ENCODE data around the gene WWOX.
A peak's percentile ranks its signal among the peaks of the same experiment; 100 is the strongest.

WWOX gene

DNA sequence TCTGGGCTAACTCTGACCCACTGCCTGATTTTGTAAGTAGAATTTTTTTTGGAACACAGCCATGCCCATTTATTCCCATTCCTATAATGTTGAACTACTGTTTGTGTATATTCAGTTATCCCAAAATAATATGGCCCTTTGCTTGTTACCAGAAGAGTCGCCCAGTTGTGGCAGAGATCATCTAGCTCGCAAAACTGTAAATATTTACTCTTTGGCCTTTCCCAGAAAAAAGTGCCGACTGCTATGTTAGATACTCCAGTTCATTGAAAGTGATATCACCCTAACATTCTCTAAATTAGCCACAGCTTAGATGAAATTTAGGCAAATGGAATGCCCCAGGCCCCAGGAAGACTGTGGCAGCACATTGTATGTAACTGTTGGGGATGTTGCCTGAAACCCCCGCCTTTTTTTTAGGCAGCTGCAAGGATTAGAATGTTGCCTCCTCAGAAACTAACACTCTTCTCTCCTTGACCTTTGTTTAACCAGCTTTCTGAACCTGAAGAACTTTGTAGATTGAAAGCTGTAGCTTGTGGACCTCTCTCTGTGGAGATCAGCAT, 19.1 kb downstream of the WWOX start:
- TF ChIP-seq, protein P1, sequence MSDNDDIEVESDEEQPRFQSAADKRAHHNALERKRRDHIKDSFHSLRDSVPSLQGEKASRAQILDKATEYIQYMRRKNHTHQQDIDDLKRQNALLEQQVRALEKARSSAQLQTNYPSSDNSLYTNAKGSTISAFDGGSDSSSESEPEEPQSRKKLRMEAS (IDR thresholded peaks at IDR 0.05; ENCODE audit: low read depth, low read length), result no peak
- TF ChIP-seq POLR2A (IDR thresholded peaks at IDR 0.05; ENCODE audit: extremely low read depth, insufficient read length) (no peak), MYC (IDR thresholded peaks at IDR 0.05; ENCODE audit: low read depth, low read length) (no peak)
- TF ChIP-seq, protein P2, sequence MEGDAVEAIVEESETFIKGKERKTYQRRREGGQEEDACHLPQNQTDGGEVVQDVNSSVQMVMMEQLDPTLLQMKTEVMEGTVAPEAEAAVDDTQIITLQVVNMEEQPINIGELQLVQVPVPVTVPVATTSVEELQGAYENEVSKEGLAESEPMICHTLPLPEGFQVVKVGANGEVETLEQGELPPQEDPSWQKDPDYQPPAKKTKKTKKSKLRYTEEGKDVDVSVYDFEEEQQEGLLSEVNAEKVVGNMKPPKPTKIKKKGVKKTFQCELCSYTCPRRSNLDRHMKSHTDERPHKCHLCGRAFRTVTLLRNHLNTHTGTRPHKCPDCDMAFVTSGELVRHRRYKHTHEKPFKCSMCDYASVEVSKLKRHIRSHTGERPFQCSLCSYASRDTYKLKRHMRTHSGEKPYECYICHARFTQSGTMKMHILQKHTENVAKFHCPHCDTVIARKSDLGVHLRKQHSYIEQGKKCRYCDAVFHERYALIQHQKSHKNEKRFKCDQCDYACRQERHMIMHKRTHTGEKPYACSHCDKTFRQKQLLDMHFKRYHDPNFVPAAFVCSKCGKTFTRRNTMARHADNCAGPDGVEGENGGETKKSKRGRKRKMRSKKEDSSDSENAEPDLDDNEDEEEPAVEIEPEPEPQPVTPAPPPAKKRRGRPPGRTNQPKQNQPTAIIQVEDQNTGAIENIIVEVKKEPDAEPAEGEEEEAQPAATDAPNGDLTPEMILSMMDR (IDR thresholded peaks at IDR 0.05; ENCODE audit: low read depth, low read length), result no peak

DNA sequence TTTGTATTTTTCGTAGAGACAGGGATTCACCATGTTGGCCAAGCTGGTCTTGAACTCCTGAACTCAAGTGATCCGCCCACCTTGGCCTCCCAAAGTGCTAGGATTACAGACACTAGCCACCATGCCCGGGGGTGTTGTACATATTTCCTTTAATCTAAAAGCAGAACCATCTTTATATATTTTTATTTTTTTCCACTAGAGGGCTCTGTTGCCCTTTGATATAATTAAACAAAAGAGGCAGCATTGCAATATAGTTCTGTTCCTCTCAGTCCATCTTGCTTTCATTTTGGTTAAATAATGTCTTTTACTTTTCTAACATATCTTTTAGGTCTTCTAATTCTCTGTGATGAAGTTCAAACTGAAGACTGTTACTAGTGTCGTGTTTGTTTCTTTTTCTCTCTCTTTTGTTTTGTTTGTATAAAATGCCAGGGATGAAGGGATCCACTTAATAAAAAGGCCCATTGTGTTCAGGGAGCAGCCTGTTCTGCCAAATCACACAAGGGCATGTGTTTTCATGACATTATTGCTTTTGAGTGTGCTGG, 23.4 kb downstream of the WWOX start:
- peak; percentile 62 for DNase-seq (ENCODE audit: low read depth)
- no peak for TF ChIP-seq POLR2A (IDR thresholded peaks at IDR 0.05; ENCODE audit: extremely low read depth, insufficient read length)
- TF ChIP-seq, protein P2 (IDR thresholded peaks at IDR 0.05; ENCODE audit: low read depth, low read length), result no peak
- TF ChIP-seq, protein P1 (IDR thresholded peaks at IDR 0.05; ENCODE audit: low read depth, low read length), result no peak
- TF ChIP-seq MYC (IDR thresholded peaks at IDR 0.05; ENCODE audit: low read depth, low read length), result no peak
- no peak overlapping the region for H3K4me3 ChIP-seq (ENCODE audit: low read depth, low read length)

More for the DNA sequence above, 19.1 kb downstream of the WWOX start:
- no peak overlapping the region for H3K4me3 ChIP-seq (ENCODE audit: low read depth, low read length)
- no peak for DNase-seq (ENCODE audit: low read depth)

DNA sequence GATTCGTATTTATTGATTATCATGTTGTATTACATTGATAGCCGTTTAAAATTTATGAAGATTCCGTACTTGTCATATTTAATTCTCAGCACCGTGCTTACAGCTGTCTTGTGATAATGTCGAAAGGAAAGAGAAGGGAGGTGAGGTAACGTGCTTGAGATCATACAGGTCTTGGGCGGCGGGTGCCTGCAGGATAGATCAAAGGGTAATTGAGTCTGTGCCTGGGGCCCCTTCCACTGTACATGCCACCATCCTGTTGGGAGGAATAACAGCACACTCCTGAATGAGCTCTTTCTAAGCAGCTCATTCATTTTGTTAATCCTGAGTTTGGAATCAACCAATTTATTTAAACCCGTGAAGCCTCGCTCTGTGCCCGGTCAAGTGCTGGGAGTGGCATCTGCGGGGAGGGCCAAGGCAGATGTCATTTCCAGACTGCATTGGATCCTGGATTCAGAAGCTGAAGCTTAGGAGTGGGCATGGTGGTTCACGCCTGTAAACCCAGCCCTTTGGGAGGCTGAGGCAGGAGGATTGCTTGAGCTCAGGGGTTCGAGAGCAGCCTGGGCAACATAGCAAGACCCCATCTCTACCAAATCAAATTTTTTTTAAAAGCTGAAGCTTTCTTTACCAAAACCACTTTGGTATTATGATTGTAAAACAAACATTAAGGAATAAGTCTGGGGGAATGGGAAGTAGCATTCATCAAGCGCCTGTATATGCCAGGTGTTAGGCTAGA, 25.8 kb downstream of the WWOX start:
- TF ChIP-seq POLR2A (IDR thresholded peaks at IDR 0.05; ENCODE audit: extremely low read depth, insufficient read length) (no peak), MYC (IDR thresholded peaks at IDR 0.05; ENCODE audit: low read depth, low read length) (no peak)
- TF ChIP-seq, protein P2 (IDR thresholded peaks at IDR 0.05; ENCODE audit: low read depth, low read length), result no peak
- TF ChIP-seq, protein P1 (IDR thresholded peaks at IDR 0.05; ENCODE audit: low read depth, low read length), result no peak
- DNase-seq (ENCODE audit: low read depth), result no peak

DNA sequence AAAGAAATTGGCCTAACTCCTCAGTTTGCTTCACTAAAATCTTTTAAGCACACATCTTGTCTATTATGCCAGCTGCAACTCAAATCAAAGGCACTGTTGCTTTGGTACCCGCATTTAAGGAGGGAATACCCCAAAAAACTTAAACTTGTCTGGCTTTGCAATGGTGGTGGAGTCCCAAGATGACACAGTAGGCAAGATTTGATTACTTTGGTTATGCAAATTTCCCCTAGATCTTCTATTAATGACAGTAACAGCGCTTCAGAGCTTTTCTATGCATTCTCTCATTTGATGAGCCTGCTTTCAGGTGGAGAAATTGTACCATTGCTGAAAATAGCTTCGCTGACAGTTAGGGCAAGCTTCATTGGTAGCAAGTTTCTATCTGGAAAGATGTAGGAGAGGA, 27.2 kb downstream of the WWOX start:
- H3K4me3 ChIP-seq (ENCODE audit: low read depth, low read length), result no peak overlapping the region
- no peak for DNase-seq (ENCODE audit: low read depth)
- TF ChIP-seq, protein P1 (IDR thresholded peaks at IDR 0.05; ENCODE audit: low read depth, low read length), result no peak
- TF ChIP-seq MYC (IDR thresholded peaks at IDR 0.05; ENCODE audit: low read depth, low read length) (no peak), POLR2A (IDR thresholded peaks at IDR 0.05; ENCODE audit: extremely low read depth, insufficient read length) (no peak)
- TF ChIP-seq, protein P2 (IDR thresholded peaks at IDR 0.05; ENCODE audit: low read depth, low read length), result no peak

More for the DNA sequence above, 25.8 kb downstream of the WWOX start:
- H3K4me3 ChIP-seq (ENCODE audit: low read depth, low read length), result no peak overlapping the region

DNA sequence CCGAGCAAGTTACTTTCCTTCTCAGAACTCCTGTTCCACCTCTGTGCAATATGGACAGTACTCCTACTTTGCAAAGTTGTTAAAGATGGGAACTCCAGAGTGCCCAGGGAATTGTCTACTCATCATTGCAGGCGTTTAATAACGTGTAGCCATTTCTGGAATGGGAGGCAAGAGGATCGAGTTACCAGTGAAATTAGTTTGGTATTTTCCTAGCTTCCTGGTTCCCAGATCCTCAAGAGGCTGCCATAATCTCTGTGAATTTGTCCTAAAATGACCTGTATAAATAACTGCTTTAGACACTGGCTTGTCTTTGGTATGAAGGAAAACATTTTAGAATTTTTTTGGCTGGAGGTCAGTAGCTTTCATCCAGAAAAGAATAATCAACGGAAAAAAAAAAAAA, 27.7 kb downstream of the WWOX start:
- no peak overlapping the region for H3K4me3 ChIP-seq (ENCODE audit: low read depth, low read length)
- DNase-seq (ENCODE audit: low read depth), result no peak
- TF ChIP-seq MYC (IDR thresholded peaks at IDR 0.05; ENCODE audit: low read depth, low read length), result no peak
- TF ChIP-seq, protein P1 (IDR thresholded peaks at IDR 0.05; ENCODE audit: low read depth, low read length), result no peak
- no peak for TF ChIP-seq POLR2A (IDR thresholded peaks at IDR 0.05; ENCODE audit: extremely low read depth, insufficient read length)
- TF ChIP-seq, protein P2 (IDR thresholded peaks at IDR 0.05; ENCODE audit: low read depth, low read length), result no peak

Data from NB4 (cell line).